A673 (cell line): ENCODE measurements around the gene EVI5L. TPM values are rescaled to one million over a fixed set of nuclear protein-coding genes. Genes with fewer than 3 reads are reported as not detected.

Source experiments
- BruUV-seq: library from RNA; stranded (reverse); fragments of 400-500 nt; replicated peaks from 2 replicates; lab custom pipeline; 2021; lab: Mats Ljungman, UMichigan
- CTCF ChIA-PET: fragments of 300-600 bp; sonication (Branson Sonifier 250); formaldehyde crosslinking; loops from one replicate; lab custom pipeline; 2022; ENCODE audit warnings: antibody characterized with exemption; lab: Charles Lee
- POLR2A ChIA-PET: fragments of 300-600 bp; sonication (Branson Sonifier 250); formaldehyde crosslinking; loops from one replicate; lab custom pipeline; 2022; ENCODE audit warnings: antibody characterized with exemption; ENCODE audit not compliant: low non-redundant PET; lab: Charles Lee
- DNase-seq: peaks from one replicate; pipeline ENCODE4 v3.0.0-alpha.2; 2015; ENCODE audit warnings: low spot score
- H3K27ac ChIP-seq: fragments of 200-600 bp; sonication (generic); 2 replicates; pipeline ENCODE4 v1.5.1; 2016; ENCODE audit warnings: mixed run types, low read depth, mild to moderate bottlenecking, mixed read lengths, antibody characterized with exemption, low read length; ENCODE audit not compliant: poor library complexity, severe bottlenecking
- H3K27me3 ChIP-seq: fragments of 200-600 bp; sonication (generic); replicated peaks from 2 replicates; pipeline ENCODE4 v1.6.1; 2017; ENCODE audit warnings: mixed run types, low read depth, mild to moderate bottlenecking, mixed read lengths, antibody characterized with exemption, low read length; ENCODE audit not compliant: insufficient read depth, poor library complexity
- H3K36me3 ChIP-seq: fragments of 200-600 bp; sonication (generic); 2 replicates; pipeline ENCODE4 v1.6.1; 2016; ENCODE audit warnings: mixed run types, mild to moderate bottlenecking, mixed read lengths, antibody characterized with exemption, low read length; ENCODE audit not compliant: insufficient read depth, poor library complexity, severe bottlenecking
- H3K4me1 ChIP-seq: fragments of 200-600 bp; sonication (generic); 2 replicates; pipeline ENCODE4 v1.6.1; 2017; ENCODE audit warnings: mixed run types, mild to moderate bottlenecking, mixed read lengths, antibody characterized with exemption, low read length; ENCODE audit not compliant: insufficient read depth, poor library complexity, severe bottlenecking
- H3K4me3 ChIP-seq: fragments of 200-600 bp; sonication (generic); 2 replicates; pipeline ENCODE4 v1.5.1; 2016; ENCODE audit warnings: low read depth, mixed run types, mild to moderate bottlenecking, mixed read lengths, low read length; ENCODE audit not compliant: poor library complexity, severe bottlenecking
- H3K9me3 ChIP-seq: fragments of 200-600 bp; sonication (generic); 2 replicates; pipeline ENCODE4 v1.6.1; 2016; ENCODE audit warnings: mixed run types, low read depth, mild to moderate bottlenecking, mixed read lengths, antibody characterized with exemption, low read length; ENCODE audit not compliant: poor library complexity, severe bottlenecking
- CTCF ChIP-seq: fragments of 300-800, 200-600 bp; sonication (generic); conservative IDR thresholded peaks from 2 replicates; pipeline ENCODE4 v1.5.1; 2017; ENCODE audit warnings: low read depth, mild to moderate bottlenecking, antibody characterized with exemption, low read length, moderate library complexity, mixed read lengths
- EZH2 ChIP-seq: fragments of 200-600 bp; sonication (generic); IDR thresholded peaks from 2 replicates; pipeline ENCODE4 v1.6.1; 2017; ENCODE audit warnings: borderline replicate concordance, low read depth, mild to moderate bottlenecking, mixed read lengths, antibody characterized with exemption, low read length; ENCODE audit not compliant: poor library complexity, severe bottlenecking
- intact Hi-C: fragments of 100-400 bp; cut with micrococcal nuclease; formaldehyde crosslinking; loops from one replicate; pipeline ENCODE4 v1.10.0; 2022; ENCODE audit not compliant: unreplicated experiment
- total RNA-seq: library from RNA; stranded (reverse); gene quantifications from 2 replicates; pipeline ENCODE4 v1.2.3, GENCODE V29; 2021

EVI5L gene
- total RNA-seq, 1 experiment from 2014 or later, result 4.8 TPM

GRCh38 chr19:7894612-7895309 is 64.7 kb downstream of the EVI5L start:
- CTCF ChIA-PET, result no interaction called here
- Histone ChIP-seq H3K27ac (no peak overlapping the region), H3K9me3 (no peaks in the 10 kb centered on the region), H3K27me3 (no peaks in the 10 kb centered on the region), H3K4me3 (no peak overlapping the region), H3K36me3 (no peaks in the 10 kb centered on the region), H3K4me1 (no peaks in the 10 kb centered on the region)
- BruUV-seq, result no TSS peak
- POLR2A ChIA-PET, result no interaction called here
- intact Hi-C loops, result no loop called here
- TF ChIP-seq CTCF (no peak), EZH2 (no peak)
- no peak for DNase-seq

GRCh38 chr19:7895565-7895964 is 65.5 kb downstream of the EVI5L start:
- H3K4me1 ChIP-seq, result no peaks in the 10 kb centered on the region
- CTCF ChIA-PET, result no interaction called here
- intact Hi-C loops, result no loop called here

GRCh38 chr19:7897292-7897691 is 67.3 kb downstream of the EVI5L start:
- intact Hi-C loops, result no loop called here
- ChIA-PET CTCF (interaction anchor here (0.7 kb wide), 1 partner anchor 28 kb away, joined by 8 read pairs; no protein-coding TSS in a partner anchor), POLR2A (interaction anchor here (0.7 kb wide), 1 partner anchor 23 kb away, joined by 8 read pairs; the partner anchor contains the start of gene SNAPC2)
- H3K4me3 ChIP-seq, result no peak overlapping the region
- no peaks in the 10 kb centered on the region for H3K9me3 ChIP-seq
- no peaks in the 10 kb centered on the region for H3K4me1 ChIP-seq
- no peak overlapping the region for H3K27ac ChIP-seq
- no peak for TF ChIP-seq CTCF
- TF ChIP-seq EZH2, result no peak
- BruUV-seq, result no TSS peak
- no peaks in the 10 kb centered on the region for H3K36me3 ChIP-seq
- DNase-seq, result no peak
- H3K27me3 ChIP-seq, result no peaks in the 10 kb centered on the region

More at GRCh38 chr19:7895565-7895964, 65.5 kb downstream of the EVI5L start:
- no TSS peak for BruUV-seq
- POLR2A ChIA-PET, result no interaction called here
- Histone ChIP-seq H3K9me3 (no peaks in the 10 kb centered on the region), H3K36me3 (no peaks in the 10 kb centered on the region), H3K4me3 (no peak overlapping the region), H3K27me3 (no peaks in the 10 kb centered on the region), H3K27ac (no peak overlapping the region)
- no peak for DNase-seq
- TF ChIP-seq EZH2 (no peak), CTCF (no peak)
